Astrocyte of the cerebellum (primary cell): ENCODE results near the gene TMEM51.

Experiments used
- DNase-seq: peaks from one replicate; pipeline ENCODE4 v3.0.0-alpha.2; 2011; ENCODE audit warnings: low read depth
- H3K4me3 ChIP-seq: 2 replicates; pipeline ENCODE4 v1.5.1; 2011; ENCODE audit warnings: mild to moderate bottlenecking, low read depth, low read length, moderate library complexity
- in situ Hi-C: cut with HindIII; loops from 2 replicates; pipeline ENCODE4 v1.10.0; 2017; ENCODE audit warnings: low sequenced_read_pairs
- TF ChIP-seq, protein P1 (sequence below): IDR thresholded peaks from 2 replicates; pipeline ENCODE4 v1.5.1; 2012; ENCODE audit warnings: low read length, low read depth, moderate library complexity, mild to moderate bottlenecking; ENCODE audit errors: missing control alignments

Gene TMEM51

DNA sequence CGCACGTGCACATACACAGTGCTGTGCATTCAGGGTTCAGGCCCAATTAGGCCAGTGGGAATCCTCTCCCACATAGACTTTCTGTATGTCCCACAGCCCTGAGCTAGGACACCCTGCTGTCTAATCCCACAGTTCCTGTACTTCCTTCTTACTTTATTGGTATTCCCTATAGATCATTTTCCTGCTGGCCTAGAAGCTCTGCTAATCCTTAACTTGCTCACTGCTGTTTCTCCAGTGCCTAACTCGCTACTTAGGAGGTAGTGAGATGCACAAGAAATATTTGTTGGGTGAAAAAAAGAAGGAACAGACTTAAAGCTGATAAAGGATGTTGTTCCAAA lies 59.4 kb downstream of the TMEM51 start:
- DNase-seq = no peak
- in situ Hi-C loops = loop anchor here (5.0 kb wide), 1 partner anchor 69 kb away; no protein-coding TSS in a partner anchor
- TF ChIP-seq, protein P1, sequence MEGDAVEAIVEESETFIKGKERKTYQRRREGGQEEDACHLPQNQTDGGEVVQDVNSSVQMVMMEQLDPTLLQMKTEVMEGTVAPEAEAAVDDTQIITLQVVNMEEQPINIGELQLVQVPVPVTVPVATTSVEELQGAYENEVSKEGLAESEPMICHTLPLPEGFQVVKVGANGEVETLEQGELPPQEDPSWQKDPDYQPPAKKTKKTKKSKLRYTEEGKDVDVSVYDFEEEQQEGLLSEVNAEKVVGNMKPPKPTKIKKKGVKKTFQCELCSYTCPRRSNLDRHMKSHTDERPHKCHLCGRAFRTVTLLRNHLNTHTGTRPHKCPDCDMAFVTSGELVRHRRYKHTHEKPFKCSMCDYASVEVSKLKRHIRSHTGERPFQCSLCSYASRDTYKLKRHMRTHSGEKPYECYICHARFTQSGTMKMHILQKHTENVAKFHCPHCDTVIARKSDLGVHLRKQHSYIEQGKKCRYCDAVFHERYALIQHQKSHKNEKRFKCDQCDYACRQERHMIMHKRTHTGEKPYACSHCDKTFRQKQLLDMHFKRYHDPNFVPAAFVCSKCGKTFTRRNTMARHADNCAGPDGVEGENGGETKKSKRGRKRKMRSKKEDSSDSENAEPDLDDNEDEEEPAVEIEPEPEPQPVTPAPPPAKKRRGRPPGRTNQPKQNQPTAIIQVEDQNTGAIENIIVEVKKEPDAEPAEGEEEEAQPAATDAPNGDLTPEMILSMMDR = no peak
- no peak overlapping the region for H3K4me3 ChIP-seq

DNA sequence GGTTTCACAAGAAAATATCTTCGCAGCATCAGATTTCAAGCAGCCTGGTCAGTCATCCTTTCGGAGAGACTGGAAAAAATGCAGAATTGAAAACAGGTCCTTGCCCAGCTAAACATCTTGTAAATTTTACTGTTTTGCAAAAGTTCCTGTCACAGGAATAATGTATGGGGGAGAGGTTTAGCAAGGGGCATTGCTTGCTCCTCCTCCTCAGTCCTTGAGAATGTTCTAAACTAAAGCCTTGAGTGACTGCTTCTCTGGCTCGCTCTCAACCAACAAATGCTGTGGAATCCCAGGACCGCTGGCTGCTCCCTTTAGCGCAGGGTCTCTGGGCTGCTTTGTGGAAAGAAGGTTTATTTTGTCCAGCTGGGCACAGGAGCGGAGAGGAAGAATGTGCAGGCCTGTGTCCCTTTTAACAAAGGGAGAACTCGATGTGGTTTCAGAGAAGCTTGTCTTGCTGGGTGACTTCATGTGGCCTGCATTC lies 59.8 kb downstream of the TMEM51 start:
- TF ChIP-seq, protein P1 = no peak
- no peak for DNase-seq
- no peak overlapping the region for H3K4me3 ChIP-seq
- in situ Hi-C loops = loop anchor here (5.0 kb wide), 1 partner anchor 69 kb away; no protein-coding TSS in a partner anchor

DNA sequence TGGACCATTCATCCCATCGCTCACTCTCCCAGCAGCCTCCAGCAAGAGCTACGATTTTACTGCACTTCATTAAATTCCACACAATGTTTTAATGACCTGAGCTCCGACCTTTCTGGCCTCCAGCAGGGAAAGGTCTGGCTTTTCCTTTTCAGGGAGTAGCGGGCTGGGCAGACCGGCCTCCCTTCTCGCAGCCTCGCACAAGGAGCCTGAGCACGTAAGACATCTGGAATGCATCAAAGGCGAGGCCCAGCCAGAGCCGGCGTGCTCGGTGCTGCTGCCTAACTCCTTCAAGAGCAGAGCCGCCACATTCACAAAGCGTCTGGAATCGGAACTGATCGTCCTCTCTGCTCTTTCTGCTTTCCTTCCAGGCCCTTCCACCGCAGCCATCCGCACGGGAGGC lies 61.0 kb downstream of the TMEM51 start:
- no peak for DNase-seq
- in situ Hi-C loops = loop anchor here (5.0 kb wide), 1 partner anchor 68 kb away; no protein-coding TSS in a partner anchor
- no peak overlapping the region for H3K4me3 ChIP-seq
- TF ChIP-seq, protein P1 = no peak

DNA sequence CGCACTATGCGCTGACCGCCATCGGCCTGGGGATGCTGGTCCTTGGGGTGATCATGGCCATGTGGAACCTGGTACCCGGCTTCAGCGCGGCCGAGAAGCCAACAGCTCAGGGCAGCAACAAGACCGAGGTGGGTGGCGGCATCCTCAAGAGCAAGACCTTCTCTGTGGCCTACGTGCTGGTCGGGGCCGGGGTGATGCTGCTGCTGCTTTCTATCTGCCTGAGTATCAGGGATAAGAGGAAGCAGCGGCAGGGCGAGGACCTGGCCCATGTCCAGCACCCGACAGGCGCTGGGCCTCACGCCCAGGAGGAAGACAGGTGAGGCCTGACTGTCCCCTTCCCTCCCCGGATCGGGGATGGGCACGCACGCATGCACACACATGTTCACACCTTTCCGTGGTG lies 61.6 kb downstream of the TMEM51 start:
- in situ Hi-C loops = no loop called here
- DNase-seq = no peak
- no peak overlapping the region for H3K4me3 ChIP-seq
- TF ChIP-seq, protein P1 = no peak

DNA sequence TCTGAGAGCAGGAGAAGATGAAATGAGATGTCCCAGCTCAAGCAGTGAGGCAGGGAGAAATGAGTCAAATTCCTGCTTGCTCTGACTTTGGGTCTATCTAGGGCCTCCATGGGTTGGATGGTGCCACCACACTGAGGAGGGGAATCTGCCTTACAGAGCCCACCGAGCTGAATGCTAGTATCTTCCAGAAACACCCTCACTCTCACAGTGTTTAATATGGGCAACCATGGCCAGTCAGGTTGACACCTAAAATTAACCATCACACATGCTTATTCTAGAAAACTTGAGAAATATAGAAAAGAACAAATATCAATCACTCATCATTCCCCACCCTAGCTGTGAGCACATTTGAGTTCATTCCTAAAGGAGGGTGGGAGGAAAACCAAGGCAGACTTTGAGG lies 64.1 kb downstream of the TMEM51 start:
- H3K4me3 ChIP-seq = no peak overlapping the region
- DNase-seq = no peak
- TF ChIP-seq, protein P1 = no peak
- in situ Hi-C loops = no loop called here

DNA sequence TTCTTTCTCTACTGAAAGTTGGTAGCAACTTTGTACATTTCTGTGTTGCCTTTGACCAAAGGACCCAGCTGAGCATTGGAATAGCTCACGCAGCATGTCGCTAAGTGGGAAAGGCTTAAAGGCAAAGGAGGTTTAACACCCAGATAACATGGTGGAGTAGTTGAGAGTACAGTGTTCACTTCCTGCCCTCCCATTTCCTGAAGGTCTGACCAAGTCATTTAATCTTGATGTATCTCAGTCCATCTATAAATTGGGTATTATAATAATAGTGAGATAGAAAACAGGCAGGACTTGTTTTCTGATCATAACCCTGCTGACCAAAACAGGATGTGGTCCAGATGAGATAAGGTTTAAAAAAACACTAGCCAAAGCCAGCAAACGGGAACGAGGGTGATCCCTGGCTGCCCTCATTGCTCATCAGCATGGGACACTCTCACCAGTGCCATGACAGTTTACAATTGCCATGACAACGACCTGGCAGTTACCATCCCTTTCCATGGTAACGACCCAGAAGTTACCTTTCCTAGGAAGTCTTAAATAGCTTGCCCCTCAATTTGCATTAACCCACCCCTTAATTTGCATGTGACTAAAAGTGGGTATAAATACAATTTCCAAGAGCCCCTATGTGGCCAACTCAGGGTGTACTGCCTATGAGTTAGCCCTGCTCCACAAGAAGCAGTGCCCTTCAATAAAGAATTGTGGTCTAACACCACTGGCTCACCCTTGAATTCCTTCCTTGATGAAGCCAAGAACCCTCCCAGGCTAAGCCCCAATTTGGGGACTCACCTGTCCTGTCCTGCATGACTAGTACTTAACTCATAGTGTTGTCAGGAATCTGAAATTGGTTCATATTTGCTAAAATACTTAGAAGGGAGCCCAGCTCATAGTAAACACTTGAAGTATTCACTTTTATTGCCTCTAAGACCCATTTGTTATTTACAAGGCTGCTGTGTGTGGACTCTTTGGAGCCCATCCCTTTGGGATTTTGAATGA lies 65.0 kb downstream of the TMEM51 start:
- H3K4me3 ChIP-seq = no peak overlapping the region
- TF ChIP-seq, protein P1 = no peak
- DNase-seq = no peak
- in situ Hi-C loops = no loop called here
